ENCODE results near the gene CREG2.

- peak; percentile 7 to 53; a peak in 2 of 4 replicates for TF ChIP-seq CTCF (conservative IDR thresholded peaks at IDR 0.05; ENCODE audit: low read depth in 2 of 2)
- TF ChIP-seq EZH2 (IDR thresholded peaks at IDR 0.05; ENCODE audit: low read depth, unreplicated experiment), result no peak
- TF ChIP-seq EZH2phosphoT487 (IDR thresholded peaks at IDR 0.05; ENCODE audit: unreplicated experiment), result no peak
- TF ChIP-seq ZNF331 (CRISPR knock-in tag; IDR thresholded peaks at IDR 0.05; ENCODE audit: low read depth), result no peak
- TF ChIP-seq POLR2AphosphoS5 (IDR thresholded peaks at IDR 0.05; ENCODE audit: low read depth), result no peak
- no peak for TF ChIP-seq CREB1 (CRISPR knock-in tag; IDR thresholded peaks at IDR 0.05; ENCODE audit: low read depth)
- TF ChIP-seq NANOG (IDR thresholded peaks at IDR 0.05; ENCODE audit: borderline replicate concordance), result no peak
- no peak for TF ChIP-seq REST (IDR thresholded peaks at IDR 0.05; ENCODE audit: unreplicated experiment)
Measured at GRCh38 chr2:101409699-101410098, 22.4 kb upstream of the CREG2 start.

All from GM23338 (cell line).